NCI-H524 treated with DMSO at 0.1 percent for 48 hours (cell line): Measurements from ENCODE around the gene GPX7.
"Not testable (repeated sequence)": the region's sequence is repeated elsewhere in the genome, so short reads cannot be mapped to it uniquely, and the experiment has no call there.

ENCODE experiments used
- DNase-seq: peaks from one replicate; lab custom pipeline; 2025; lab: John Stamatoyannopoulos, UW

Gene GPX7

GRCh38 chr1:52601991-52602855 lies at the start of gene GPX7:
Gene GPX7 (plus strand): TSS chr1:52602371. CDS start chr1:52602410, 39 bp downstream.
- DNase-seq: no peak

- DNase-seq: peak; percentile 44
These were observed 49.4 kb upstream of the GPX7 start, which contains the start of gene TUT4 for GRCh38 chr1:52552505-52553361. Gene TUT4 (minus strand): TSS chr1:52553092. CDS start chr1:52526280, 26,812 bp downstream.

- no peak for DNase-seq
These were observed 48.6 kb upstream of the GPX7 start for GRCh38 chr1:52553362-52554266.

GRCh38 chr1:52554267-52554640 lies 47.9 kb upstream of the GPX7 start:
- DNase-seq: no peak

GRCh38 chr1:52554756-52555155 lies 47.4 kb upstream of the GPX7 start:
- DNase-seq: no peak

- no peak for DNase-seq
These were observed 45.4 kb upstream of the GPX7 start for GRCh38 chr1:52556641-52557360.

GRCh38 chr1:52558941-52559340 lies 43.2 kb upstream of the GPX7 start:
- no peak for DNase-seq

- DNase-seq: no peak
These were observed 42.3 kb upstream of the GPX7 start for GRCh38 chr1:52559875-52560274.

- DNase-seq: no peak
These were observed 39.4 kb upstream of the GPX7 start for GRCh38 chr1:52562766-52563165.

GRCh38 chr1:52567943-52568342 lies 34.2 kb upstream of the GPX7 start:
- DNase-seq: no peak

- DNase-seq: no peak
These were observed 32.5 kb upstream of the GPX7 start for GRCh38 chr1:52569449-52570210.

GRCh38 chr1:52571783-52572182 lies 30.4 kb upstream of the GPX7 start:
- DNase-seq: no peak

- DNase-seq: no peak
These were observed 29.8 kb upstream of the GPX7 start for GRCh38 chr1:52572387-52572786.

GRCh38 chr1:52574594-52574993 lies 27.6 kb upstream of the GPX7 start:
- no peak for DNase-seq

GRCh38 chr1:52576074-52576473 lies 26.1 kb upstream of the GPX7 start:
- no peak for DNase-seq

- DNase-seq: not testable (repeated sequence)
These were observed 24.1 kb upstream of the GPX7 start for GRCh38 chr1:52578066-52578465.

- DNase-seq: no peak
These were observed 22.8 kb upstream of the GPX7 start for GRCh38 chr1:52579415-52579814.

GRCh38 chr1:52580283-52580682 lies 21.9 kb upstream of the GPX7 start:
- DNase-seq: no peak

- no peak for DNase-seq
These were observed 20.0 kb upstream of the GPX7 start for GRCh38 chr1:52582116-52582696.

GRCh38 chr1:52585474-52585873 lies 16.7 kb upstream of the GPX7 start:
- no peak for DNase-seq
